ENCODE results near the gene STX3.

Gene STX3

DNA sequence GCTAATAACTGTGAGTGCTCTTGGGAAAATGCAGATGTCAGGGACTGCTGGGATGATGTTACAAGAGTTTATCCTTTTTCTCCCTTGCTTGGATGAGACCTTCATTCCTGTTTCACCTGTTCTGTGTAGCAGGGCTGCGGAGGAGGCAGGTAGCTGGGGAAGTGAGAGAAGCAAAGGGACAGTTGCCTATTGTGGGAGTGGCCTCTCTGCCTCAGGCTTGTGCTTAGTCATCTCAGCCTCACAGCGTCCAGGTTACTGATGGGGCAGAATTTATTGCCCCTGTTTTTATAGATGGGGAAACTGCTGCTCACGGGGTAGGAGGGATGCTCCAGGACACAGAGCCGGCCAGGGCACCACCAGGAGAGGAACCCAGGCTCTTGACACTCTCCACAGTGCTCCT, 1.7 kb downstream of the STX3 start:
- TF ChIP-seq, protein P1, sequence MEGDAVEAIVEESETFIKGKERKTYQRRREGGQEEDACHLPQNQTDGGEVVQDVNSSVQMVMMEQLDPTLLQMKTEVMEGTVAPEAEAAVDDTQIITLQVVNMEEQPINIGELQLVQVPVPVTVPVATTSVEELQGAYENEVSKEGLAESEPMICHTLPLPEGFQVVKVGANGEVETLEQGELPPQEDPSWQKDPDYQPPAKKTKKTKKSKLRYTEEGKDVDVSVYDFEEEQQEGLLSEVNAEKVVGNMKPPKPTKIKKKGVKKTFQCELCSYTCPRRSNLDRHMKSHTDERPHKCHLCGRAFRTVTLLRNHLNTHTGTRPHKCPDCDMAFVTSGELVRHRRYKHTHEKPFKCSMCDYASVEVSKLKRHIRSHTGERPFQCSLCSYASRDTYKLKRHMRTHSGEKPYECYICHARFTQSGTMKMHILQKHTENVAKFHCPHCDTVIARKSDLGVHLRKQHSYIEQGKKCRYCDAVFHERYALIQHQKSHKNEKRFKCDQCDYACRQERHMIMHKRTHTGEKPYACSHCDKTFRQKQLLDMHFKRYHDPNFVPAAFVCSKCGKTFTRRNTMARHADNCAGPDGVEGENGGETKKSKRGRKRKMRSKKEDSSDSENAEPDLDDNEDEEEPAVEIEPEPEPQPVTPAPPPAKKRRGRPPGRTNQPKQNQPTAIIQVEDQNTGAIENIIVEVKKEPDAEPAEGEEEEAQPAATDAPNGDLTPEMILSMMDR (IDR thresholded peaks at IDR 0.05; ENCODE audit: insufficient read depth, low read depth, low read length, missing control alignments), result no peak
- no peak for DNase-seq (ENCODE audit: low read depth)
- H3K4me3 ChIP-seq (ENCODE audit: low read depth, low read length), result no peak overlapping the region

DNA sequence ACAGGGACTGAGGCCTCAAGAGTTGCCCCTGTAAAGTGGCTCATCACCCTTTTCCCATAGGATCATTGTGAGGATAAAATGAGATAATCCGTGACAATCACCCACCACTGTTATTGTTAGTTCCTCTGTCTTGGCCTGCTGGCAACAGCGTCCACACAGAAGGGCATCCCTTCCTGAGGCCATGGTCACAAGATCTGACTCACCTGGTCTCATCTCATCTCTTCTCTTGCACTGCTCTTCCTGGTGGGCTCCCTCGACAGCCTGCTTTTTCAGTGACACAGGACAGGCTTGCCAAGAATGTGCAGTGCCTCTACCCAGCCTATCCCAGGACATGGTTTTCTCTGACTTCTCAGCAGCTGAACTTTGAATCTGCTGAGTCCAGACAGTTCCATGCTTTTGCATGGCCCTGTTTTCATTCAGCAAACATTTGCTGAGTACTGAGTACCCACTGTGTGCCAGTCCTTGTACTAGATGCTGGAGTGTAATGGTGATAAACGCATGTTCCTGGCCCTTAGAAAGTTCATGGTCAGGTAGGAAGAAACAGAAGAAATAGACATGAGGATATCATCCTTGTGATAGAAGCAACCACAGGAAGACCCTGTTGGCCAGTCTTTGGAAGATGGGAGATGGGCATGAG, 3.3 kb downstream of the STX3 start:
- TF ChIP-seq, protein P1 (IDR thresholded peaks at IDR 0.05; ENCODE audit: insufficient read depth, low read depth, low read length, missing control alignments), result no peak
- H3K4me3 ChIP-seq (ENCODE audit: low read depth, low read length), result no peak overlapping the region
- DNase-seq (ENCODE audit: low read depth), result no peak

DNA sequence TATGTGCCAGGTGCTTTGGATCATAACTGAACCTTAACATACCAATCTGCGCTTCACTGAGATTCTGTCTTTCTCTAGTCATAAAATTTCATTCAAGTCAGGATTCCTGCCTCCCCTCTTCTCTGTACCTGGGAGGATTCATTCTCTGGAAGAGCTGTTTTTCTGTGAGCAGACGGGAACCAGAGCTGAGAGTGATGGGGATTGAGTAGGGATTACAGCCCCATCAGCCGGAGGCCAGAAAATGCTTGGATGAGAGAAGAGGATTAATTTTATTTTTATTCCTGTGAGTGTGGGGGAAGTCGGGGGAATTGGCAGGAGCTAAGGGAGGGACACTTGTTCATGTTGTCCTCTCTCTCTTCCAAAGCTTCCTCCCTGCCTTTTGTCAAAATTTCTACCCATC, 4.7 kb downstream of the STX3 start:
- TF ChIP-seq, protein P1 (IDR thresholded peaks at IDR 0.05; ENCODE audit: insufficient read depth, low read depth, low read length, missing control alignments), result no peak
- no peak for DNase-seq (ENCODE audit: low read depth)
- no peak overlapping the region for H3K4me3 ChIP-seq (ENCODE audit: low read depth, low read length)

DNA sequence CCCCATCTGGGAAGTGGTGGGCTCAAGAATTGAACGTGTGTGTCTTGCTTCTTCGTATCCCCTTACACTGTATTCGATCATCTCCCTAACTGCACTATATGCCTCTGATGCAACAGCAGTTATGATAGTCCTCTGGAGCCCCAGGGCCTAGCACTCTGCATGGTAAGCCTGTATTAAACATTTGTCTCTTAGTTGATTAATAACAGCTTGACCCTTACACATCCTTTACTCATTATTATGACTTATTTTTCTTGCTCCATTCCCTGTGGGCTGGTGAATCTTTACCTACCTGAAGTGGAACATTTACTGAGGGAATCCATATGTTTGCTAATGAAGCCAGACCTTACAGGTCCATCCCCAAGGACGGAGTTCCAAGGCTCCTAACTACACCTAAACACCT, 5.6 kb downstream of the STX3 start:
- TF ChIP-seq, protein P1 (IDR thresholded peaks at IDR 0.05; ENCODE audit: insufficient read depth, low read depth, low read length, missing control alignments), result no peak
- DNase-seq (ENCODE audit: low read depth), result no peak
- no peak overlapping the region for H3K4me3 ChIP-seq (ENCODE audit: low read depth, low read length)

DNA sequence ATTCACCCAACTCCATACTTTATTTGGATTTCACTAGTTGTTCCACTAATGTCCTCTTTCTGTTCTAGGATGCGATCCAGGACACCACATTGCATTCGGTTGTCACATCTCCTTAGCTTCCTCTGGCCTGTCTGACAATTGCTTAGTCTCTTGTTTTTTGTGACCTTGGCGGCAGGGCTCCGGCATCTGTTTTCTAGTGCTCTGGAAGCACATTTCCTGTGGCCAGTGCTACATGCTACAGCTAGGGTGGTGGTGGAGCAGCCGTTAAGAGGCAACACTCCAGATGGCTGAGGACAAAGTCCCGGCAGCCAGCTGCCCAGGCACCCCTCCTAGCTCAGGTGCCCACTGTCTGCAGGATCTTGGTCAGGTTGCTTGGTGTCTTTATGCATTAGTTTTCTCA, 6.8 kb downstream of the STX3 start:
- no peak for DNase-seq (ENCODE audit: low read depth)
- no peak overlapping the region for H3K4me3 ChIP-seq (ENCODE audit: low read depth, low read length)
- TF ChIP-seq, protein P1 (IDR thresholded peaks at IDR 0.05; ENCODE audit: insufficient read depth, low read depth, low read length, missing control alignments), result no peak

DNA sequence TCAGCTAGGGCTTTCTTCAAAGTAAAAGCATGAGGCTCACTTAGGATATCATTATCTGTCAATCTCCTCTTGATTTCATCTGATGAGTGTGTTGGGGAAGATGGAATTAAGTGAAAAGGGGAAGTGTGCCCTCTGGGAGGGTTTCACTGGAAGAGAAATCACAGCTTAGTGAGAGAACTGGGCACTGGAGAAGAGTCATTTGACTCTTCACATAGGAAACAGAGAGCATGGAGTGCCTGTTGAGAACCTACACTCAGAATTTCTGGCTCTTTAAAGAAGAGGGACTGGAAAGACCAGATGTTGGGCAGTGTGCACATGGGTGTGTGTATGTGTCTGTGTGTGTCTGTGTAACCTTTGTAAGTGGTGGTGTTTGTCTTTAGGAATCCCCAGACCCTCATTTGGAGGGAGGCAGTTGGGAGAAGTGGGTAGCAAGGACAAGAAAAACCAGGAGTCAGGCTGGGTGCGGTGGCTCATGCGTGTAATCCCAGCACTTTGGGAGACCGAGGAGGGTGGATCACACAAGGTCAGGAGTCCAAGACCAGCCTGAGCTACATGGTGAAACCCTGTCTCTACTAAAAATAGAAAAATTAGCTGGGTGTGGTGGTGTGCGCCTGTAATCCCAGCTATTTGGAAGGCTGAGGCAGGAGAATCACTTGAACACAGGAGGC, 10.0 kb downstream of the STX3 start:
- no peak overlapping the region for H3K4me3 ChIP-seq (ENCODE audit: low read depth, low read length)
- DNase-seq (ENCODE audit: low read depth), result no peak
- TF ChIP-seq, protein P1 (IDR thresholded peaks at IDR 0.05; ENCODE audit: insufficient read depth, low read depth, low read length, missing control alignments), result no peak

Measured in GM12865 (cell line).